Colonic mucosa (tissue), 4 donors: ENCODE data around the gene ZNF74. TPM values are rescaled to one million over a fixed set of nuclear protein-coding genes. Genes with fewer than 3 reads are reported as not detected.

Source experiments
- DNase-seq: peaks from one replicate; pipeline ENCODE4 v3.0.0-alpha.2; 2020
- H3K27ac ChIP-seq: fragments of 200-600 bp; one replicate; pipeline ENCODE4 v1.8.0; 2021
- H3K27me3 ChIP-seq: fragments of 200-600 bp; one replicate; pipeline ENCODE4 v1.8.0; 2021
- H3K36me3 ChIP-seq: fragments of 200-600 bp; one replicate; pipeline ENCODE4 v1.8.0; 2021
- H3K4me1 ChIP-seq: fragments of 200-600 bp; one replicate; pipeline ENCODE4 v1.8.0; 2021; ENCODE audit warnings: mild to moderate bottlenecking
- H3K4me3 ChIP-seq: fragments of 200-600 bp; one replicate; pipeline ENCODE4 v1.8.0; 2021
- H3K9ac ChIP-seq, 2 donors: one replicate each; pipeline ENCODE4 v1.7.0; 2013; ENCODE audit warnings: control low read depth in 2 of 2, low read depth in 2 of 2, low read length in 2 of 2
- H3K9me3 ChIP-seq: fragments of 200-600 bp; one replicate; pipeline ENCODE4 v1.8.0; 2021
- CTCF ChIP-seq: fragments of 200-600 bp; IDR thresholded peaks from one replicate; pipeline ENCODE4 v1.8.0; 2022; ENCODE audit warnings: antibody characterized with exemption, mild to moderate bottlenecking
- intact Hi-C: fragments of 100-400 bp; cut with DNase I; formaldehyde crosslinking; loops from one replicate; pipeline ENCODE4 v1.14.1; 2022
- total RNA-seq, 2 donors: library from RNA; stranded (reverse); fragmentation: NEBNext Ultra II Directional in 1 of 2; extraction: Animal tissue kit (Norgen Biotek cat#: 25700) in 1 of 2; gene quantifications; one replicate each; pipeline ENCODE4 v1.2.1, GENCODE V29; 2021
- donor health status: healthy.
- donor health status: DM: no; HTN: no; CAD: no.
- donor health status: DM: no; HTN: no; CAD: no.

The ZNF74 gene
- total RNA-seq, 2 donors from 2014 or later = 6.2 to 7.8 TPM

DNA sequence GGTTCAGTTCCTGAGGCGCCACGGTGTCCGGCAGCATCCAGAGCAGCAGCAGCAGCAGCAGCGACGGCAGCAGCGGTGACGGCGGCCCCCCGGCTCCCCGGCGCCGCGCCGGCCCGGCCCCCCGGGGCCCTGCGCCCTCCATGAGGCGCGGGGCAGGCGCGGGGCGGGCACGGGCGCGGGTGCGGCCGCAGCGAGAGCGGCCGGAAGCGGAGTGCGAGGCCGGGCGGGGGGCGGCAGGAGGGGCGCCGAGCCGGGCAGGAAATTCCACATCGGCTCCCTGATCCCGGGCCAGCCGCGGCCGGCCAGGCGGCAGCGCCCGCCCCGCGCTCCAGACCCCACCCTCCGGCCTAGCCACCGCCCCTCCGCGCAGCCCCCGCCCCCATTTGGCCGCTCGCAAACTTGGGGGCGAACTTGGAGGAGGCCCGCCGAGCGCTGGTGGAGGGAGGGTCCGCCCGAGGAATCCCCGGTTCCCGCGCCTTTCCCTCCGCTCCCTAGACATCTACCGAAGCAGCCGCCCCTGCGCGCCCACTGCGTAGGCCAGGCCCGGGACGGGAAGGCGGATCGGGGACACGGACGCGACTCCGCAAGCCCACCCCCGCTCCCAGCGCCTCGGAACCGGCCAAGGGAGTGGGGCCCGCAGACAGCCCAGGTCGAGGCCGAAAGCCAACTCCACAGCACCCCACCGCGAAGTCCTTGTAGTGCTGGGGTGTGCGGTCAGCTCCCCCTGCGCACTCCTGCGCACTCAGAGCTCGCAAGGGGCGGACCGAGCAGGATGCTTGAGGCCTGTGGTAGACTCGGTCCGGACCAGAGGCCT lies 43.9 kb downstream of the ZNF74 start, which contains the start of gene SCARF2:
Gene SCARF2, minus strand, starts transcription at position 213 of the 814 bp plus-strand sequence. Its CDS starts 71 bp downstream, at position 142.
- Histone ChIP-seq H3K9me3 (no peaks in the 10 kb centered on the region), H3K9ac (peak within 1 kb of the TSS; percentile 58 to 63), H3K27me3 (peaks cover 52% of the 10 kb centered on the region), H3K4me1 (no peaks in the 10 kb centered on the region), H3K27ac (peak within 1 kb of the TSS; percentile 36), H3K4me3 (peak within 1 kb of the TSS; percentile 36), H3K36me3 (no peaks in the 10 kb centered on the region)
- no peak for TF ChIP-seq CTCF
- intact Hi-C loops = loop anchor here (10.0 kb wide), 1 partner anchor 57 kb away; the partner anchor contains the start of gene KLHL22
- no peak for DNase-seq

- Histone ChIP-seq H3K27ac (peak overlapping the region; percentile 36), H3K4me1 (no peaks in the 10 kb centered on the region)
Observed at GRCh38 chr22:20438427-20438677, 44.4 kb downstream of the ZNF74 start.

DNA sequence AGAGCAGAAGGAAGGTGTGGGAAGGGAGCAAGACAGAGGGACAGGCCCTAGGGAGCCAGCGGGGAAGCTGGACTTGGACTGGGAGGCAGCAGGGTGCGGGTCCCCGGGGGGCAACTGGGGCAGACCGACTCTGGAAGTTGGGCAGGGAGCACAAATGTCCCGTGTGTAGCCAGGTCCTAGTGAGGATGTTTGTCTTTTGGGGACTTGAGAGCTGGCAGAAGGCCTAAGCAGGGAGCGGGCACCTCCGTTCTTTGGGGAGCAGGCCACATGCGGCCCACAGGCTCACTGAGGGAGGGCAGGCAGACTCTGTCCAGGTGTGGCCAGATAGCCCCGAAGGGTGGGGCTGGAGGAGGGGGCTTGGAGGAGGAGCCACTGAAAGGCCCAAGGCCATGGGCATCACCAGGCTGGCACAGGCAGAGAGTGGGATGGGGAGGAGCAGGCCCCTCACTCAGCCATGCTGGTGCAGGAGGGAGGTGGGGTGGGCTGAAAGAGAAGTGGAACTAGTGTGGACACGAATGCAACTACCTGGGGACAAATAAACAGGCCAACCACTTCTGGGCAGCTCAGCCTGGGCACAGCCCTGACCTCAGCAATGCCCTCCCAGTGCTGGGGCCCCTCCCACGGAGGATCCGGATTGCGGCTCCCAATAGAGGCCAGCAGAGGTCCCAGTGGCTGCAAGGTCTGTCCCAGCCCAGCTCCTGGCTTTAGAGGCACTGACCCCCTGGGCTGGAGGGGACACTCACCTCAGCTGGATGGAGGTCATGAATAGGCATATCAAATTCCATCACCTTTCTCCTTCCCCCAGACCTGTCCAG lies 44.9 kb downstream of the ZNF74 start:
- TF ChIP-seq CTCF = no peak
- Histone ChIP-seq H3K27ac (no peak overlapping the region), H3K27me3 (peaks cover 45% of the 10 kb centered on the region), H3K9me3 (no peaks in the 10 kb centered on the region), H3K36me3 (no peaks in the 10 kb centered on the region), H3K9ac (peak overlapping the region; percentile 6 to 37), H3K4me1 (no peaks in the 10 kb centered on the region), H3K4me3 (no peak overlapping the region)
- no peak for DNase-seq
- intact Hi-C loops = loop anchor here (10.0 kb wide), 1 partner anchor 56 kb away; the partner anchor contains the start of gene KLHL22

More at GRCh38 chr22:20438427-20438677, 44.4 kb downstream of the ZNF74 start:
- Histone ChIP-seq H3K9me3 (no peaks in the 10 kb centered on the region), H3K27me3 (peaks cover 47% of the 10 kb centered on the region), H3K36me3 (no peaks in the 10 kb centered on the region), H3K4me3 (peak overlapping the region; percentile 36), H3K9ac (peak overlapping the region; percentile 6 to 63)
- intact Hi-C loops = loop anchor here (10.0 kb wide), 1 partner anchor 56 kb away; the partner anchor contains the start of gene KLHL22
- DNase-seq = no peak
- TF ChIP-seq CTCF = no peak

DNA sequence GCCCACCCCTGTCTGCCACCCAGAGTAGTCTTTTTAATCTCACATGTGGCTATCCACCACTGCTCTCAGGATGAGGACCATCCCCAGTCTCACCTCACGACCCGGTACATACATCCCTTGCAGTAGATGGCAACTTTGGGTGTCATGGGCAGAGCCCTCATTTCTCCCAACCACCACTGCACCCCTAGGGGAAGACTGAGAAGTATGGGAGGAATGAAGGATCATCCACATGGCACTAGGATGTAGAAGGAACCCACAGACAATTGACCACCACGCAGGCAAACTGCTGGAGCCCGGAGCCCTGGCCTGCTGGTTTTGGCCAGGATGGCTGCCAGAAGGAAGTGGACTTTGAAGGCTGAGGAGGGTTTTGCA lies 45.6 kb downstream of the ZNF74 start:
- H3K4me1 ChIP-seq = no peaks in the 10 kb centered on the region
- intact Hi-C loops = loop anchor here (10.0 kb wide), 1 partner anchor 55 kb away; the partner anchor contains the start of gene KLHL22

More for the DNA sequence above, 45.6 kb downstream of the ZNF74 start:
- H3K27me3 ChIP-seq = peaks cover 42% of the 10 kb centered on the region
- H3K9me3 ChIP-seq = no peaks in the 10 kb centered on the region
- no peak for TF ChIP-seq CTCF
- no peak overlapping the region for H3K9ac ChIP-seq
- H3K27ac ChIP-seq = no peak overlapping the region
- DNase-seq = no peak
- no peak overlapping the region for H3K4me3 ChIP-seq
- no peaks in the 10 kb centered on the region for H3K36me3 ChIP-seq
